ENCODE results near the gene SERPINA3.

- no peak for TF ChIP-seq CTCF (IDR thresholded peaks at IDR 0.05)
- TF ChIP-seq POLR2A (IDR thresholded peaks at IDR 0.05; ENCODE audit: low read depth), result no peak
- no peak for TF ChIP-seq POLR2AphosphoS5 (IDR thresholded peaks at IDR 0.05)
- TF ChIP-seq EP300 (IDR thresholded peaks at IDR 0.05), result no peak
These were observed 31.9 kb downstream of the SERPINA3 start for GRCh38 chr14:94644102-94644535.
